Stimulated activated CD8-positive, alpha-beta memory T cell treated with anti-CD3 and anti-CD28 coated beads, Interleukin-15, amount 100 ng/mL, for 48 hours (primary cell): ENCODE measurements around the gene EXOSC5.
"Not testable (repeated sequence)": the region's sequence is repeated elsewhere in the genome, so short reads cannot be mapped to it uniquely, and the experiment has no call there.

Source experiments
- DNase-seq, 2 donors: peaks; one replicate each; pipeline ENCODE4 v3.0.0-alpha.2; 2020; ENCODE audit warnings: low read depth in 2 of 2

EXOSC5 gene

DNA sequence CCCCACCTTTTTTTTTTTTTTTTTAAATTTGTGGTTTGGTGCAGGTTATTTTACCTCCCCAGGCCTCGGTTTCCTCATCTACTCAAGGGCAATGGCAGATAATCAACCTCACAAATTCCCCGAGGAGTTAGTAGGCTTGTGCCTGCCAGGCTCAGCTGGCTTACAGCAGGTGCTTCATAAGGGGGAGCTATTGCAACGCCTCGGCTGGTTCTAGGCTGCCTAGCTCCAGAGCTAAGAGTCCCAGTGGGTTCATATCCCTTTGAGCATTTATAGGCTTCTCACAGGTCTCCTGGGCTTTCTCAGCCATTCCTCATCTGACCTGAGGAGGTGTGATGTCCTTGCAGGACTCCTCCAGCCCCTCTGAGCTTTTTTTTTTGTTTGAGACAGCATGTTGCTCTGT, 11.1 kb upstream of the EXOSC5 start:
- DNase-seq = no peak

- no peak for DNase-seq
These were observed 10.1 kb upstream of the EXOSC5 start for GRCh38 chr19:41407271-41407670.

GRCh38 chr19:41405776-41406175, 8.6 kb upstream of the EXOSC5 start:
- DNase-seq = no peak

GRCh38 chr19:41403181-41403970, 6.2 kb upstream of the EXOSC5 start:
- no peak for DNase-seq

DNA sequence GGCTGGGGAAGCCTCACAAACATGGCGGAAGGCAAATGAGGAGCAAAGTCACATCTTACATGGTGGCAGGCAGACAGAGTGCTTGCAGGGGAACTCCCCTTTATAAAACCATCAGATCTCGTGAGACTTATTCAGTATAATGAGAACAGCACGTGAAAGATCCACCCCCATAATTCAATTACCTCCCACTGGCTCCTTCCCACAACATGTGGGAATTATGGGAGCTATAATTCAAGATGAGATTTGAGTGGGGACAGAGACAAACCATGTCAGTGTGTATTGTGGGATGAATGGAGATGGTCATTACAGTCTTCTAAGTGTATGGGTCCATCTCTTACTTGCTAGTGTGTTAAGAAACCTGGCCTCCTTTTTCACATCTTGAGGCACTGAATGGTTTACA, 4.9 kb upstream of the EXOSC5 start:
- no peak for DNase-seq

DNA sequence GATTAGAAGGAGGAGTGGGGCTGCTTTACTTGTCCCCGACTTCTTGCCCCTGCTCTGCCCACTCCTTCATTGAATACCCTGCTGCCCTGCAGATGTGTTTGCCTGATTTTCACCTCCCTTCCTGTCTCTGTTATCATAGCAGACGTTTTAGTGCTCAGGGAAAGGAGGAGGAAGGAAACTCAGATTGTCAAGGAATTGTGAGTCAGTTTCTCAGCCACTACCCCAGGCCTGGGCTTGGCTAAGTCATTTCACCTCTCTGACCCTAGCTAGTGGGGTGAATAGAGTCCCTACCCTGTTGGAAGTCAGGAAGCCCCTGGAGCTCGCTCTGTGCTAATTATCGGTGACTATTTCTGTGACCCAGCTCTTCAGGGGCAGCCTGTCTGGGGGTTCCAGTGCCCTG, 4.3 kb upstream of the EXOSC5 start:
- no peak for DNase-seq

- no peak for DNase-seq
These were observed 2.4 kb upstream of the EXOSC5 start for GRCh38 chr19:41399525-41399924.

DNA sequence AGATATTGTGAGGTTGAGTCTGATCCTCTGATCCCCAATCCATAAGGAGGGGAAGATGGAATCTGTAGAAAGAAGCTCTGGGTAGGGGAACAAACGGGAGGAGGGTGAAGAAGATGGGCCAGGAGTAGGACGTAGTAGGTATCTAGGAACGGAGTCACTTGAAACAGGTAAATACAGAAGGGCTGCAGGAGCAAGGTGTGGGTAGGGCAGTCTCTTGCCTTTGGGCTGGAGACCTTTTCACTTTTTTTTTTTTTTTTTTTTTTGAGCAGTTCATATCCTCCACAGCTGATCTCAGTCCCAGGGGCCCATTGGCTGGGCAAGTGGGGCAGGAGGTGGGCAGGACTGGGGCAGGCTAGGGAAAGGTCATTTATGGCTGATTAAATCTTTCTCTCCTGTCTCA, 1.9 kb upstream of the EXOSC5 start:
- DNase-seq = no peak

DNA sequence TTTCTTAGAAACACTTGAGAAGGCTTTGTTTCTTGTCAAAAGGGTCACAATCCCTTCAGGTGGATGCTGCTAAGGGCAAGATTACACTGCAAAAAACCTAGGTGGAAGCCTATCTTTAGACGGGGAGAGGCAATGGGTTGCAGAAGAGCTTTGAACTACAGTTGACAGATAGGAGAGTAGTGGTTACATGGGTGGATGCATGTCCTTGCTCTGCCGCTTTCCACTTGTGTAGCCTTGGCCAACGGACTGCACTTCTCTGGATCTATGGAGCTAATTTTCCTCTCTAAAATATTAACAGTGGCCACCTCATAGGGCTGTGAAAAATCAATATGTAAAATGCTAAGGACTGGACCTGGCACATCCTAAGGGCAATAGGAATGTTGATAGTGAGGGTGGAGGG, 1.4 kb upstream of the EXOSC5 start:
- DNase-seq = no peak

GRCh38 chr19:41398050-41398418, 875 bp upstream of the EXOSC5 start:
- DNase-seq = no peak

DNA sequence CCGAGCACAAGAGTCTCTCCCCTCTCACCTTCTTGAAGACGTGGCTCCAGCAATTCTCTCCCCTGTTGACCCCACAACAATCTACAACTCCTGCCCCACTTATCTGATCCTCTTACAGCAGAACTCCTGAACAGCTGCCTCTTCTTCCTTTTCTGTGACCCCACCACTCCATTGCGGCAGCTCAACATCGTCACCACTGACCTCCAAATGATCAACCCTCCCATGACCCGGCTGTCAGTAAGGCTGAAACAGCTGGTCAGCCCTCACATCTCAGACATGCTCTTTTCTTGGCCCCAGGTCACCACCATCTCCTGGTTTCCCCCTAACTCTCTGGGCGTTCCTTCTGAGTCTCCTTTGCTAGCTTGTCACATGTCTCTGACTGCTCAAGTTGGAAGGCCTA, 1.8 kb downstream of the EXOSC5 start:
- no peak for DNase-seq

DNA sequence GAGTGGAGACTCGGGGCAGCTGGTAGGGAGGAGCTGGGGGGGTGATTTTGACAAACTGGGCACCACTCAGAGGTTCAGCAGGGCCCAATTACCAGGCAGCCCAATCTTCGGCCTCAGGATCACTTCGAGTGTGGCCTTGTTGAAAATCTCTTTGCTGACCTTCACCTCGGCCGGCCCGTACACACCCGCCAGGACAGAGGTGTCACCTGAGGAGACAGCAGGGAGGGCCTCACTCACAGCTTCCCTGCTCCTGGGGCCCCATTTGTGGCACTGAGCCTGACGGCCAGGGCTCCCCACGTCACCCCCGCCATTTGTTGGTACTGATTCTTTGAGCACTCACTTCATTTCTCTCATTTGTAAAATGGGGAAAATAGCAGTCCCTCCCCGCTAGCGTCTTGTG, 4.4 kb downstream of the EXOSC5 start:
- DNase-seq = no peak

GRCh38 chr19:41391618-41392017, 5.5 kb downstream of the EXOSC5 start:
- no peak for DNase-seq

GRCh38 chr19:41386442-41386841, 10.7 kb downstream of the EXOSC5 start:
- no peak for DNase-seq

DNA sequence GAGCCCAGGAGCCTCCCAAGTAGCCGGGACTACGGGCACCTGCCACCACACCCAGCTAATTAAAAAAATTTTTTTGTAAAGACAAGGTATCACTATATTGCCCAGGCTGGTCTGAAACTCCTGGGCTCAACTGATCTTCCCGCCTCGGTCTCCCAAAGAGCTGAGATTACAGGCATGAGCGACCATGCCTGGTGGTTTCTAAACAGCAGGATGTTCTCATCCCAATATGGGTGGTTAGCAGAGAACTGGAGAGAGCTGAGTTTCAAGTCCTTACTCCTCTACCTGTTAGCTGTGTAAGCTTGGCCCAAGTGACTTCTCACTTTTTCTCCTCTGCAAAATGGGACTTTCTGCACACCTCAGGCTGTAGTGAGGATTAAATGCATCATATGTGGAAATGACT, 12.8 kb downstream of the EXOSC5 start:
- DNase-seq = no peak

DNA sequence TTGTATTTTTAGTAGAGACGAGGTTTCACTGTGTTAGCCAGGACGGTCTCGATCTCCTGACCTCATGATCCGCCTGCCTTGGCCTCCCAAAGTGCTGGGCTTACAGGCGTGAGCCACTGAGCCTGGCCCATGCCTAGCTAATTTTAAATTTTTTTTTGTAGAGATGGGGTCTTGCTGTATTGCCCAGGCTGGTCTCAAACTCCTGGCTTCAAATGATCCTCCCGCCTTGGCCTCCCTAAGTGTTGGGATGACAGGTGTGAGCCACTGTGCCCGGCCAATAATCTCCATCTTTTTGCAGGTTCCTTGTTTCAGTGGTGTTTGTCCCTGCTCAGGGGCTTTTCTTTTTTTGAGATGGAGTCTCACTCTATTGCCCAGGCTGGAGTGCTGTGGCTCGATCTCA, 15.6 kb downstream of the EXOSC5 start:
- not testable (repeated sequence) for DNase-seq

DNA sequence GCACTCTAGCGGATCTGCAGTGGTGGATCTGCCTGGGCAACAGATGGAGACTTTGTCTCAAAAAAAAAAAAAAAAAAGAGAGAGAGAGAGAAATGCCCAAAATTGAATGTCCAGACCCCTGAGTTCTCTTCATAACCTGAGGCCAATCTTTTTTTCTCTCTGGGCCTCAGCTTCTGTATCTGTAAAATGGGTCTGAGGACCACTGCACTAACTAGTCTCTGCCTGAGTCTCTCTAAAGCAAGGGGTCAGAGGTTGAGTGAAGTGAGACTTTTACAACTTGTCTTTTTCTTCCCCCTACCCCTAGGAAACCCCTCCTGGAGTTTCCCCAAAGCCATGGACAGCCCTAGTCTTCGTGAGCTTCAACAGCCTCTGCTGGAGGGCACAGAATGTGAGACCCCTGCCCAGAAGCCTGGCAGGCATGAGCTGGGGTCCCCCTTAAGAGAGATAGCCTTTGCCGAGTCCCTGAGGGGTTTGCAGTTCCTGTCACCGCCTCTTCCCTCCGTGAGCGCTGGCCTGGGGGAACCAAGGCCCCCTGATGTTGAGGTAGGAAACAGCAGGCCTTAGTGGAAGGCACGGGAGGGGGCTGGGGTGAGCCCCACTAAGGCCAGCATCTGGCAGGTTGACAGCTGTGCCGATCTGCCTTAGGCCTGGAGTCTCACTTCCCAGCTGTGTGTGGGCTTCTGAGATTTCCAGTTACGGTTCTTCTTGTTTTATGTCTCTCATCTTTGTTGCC, 19.0 kb downstream of the EXOSC5 start:
- DNase-seq = no peak

GRCh38 chr19:41376998-41377365, 20.2 kb downstream of the EXOSC5 start:
- DNase-seq = no peak

- no peak for DNase-seq
These were observed 20.7 kb downstream of the EXOSC5 start, which contains the start of gene TMEM91 for GRCh38 chr19:41376241-41376997. Gene TMEM91, plus strand, starts transcription at chr19:41376533. Its CDS starts 1,777 bp downstream, at chr19:41378310.

GRCh38 chr19:41373993-41374392, 23.2 kb downstream of the EXOSC5 start:
- DNase-seq = no peak

DNA sequence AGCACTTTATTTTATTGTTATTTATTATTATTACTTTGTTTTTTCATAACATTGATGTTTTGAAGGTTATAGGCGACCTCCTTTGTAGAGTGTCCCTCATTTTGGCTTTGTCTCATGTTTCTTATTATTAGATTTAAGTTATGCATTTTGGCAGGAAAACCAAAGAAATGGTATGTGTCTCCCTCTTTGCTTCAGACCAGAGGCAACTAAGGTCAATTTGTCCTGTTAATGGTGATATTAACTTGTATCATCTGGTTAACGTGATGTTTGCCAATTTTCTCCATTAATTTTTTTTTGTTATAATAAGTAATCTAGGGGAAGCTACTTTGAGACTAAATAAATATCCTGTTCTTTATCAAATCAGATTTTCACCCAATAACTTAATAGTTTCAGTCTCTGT, 24.7 kb downstream of the EXOSC5 start:
- no peak for DNase-seq

DNA sequence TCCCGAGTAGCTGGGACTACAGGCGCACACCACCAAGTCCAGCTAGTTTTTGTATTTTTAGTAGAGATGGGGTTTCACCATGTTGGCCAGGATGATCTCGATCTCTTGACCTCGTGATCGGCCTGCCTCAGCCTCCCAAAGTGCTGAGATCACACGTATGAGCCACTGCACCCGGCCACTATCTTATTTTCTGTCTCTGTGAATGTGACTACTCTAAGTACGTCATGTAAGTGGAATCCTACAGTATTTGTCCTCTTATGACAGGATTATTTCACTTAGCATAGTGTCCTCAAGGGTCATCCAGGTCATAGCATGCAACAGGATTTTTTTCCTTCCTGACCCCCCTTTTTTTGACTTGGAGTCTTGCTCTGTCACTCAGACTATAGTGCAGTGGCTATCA, 25.6 kb downstream of the EXOSC5 start:
- DNase-seq = no peak

- not testable (repeated sequence) for DNase-seq
These were observed 26.0 kb downstream of the EXOSC5 start for GRCh38 chr19:41371119-41371518.
